NCI-H82 treated with DMSO at 0.1 percent for 48 hours (cell line): ENCODE results near the gene PLXDC2.
A peak's percentile ranks its signal among the peaks of the same experiment; 100 is the strongest.

Source experiments
- DNase-seq: peaks from one replicate; lab custom pipeline; 2025; ENCODE audit not compliant: unreplicated experiment; lab: John Stamatoyannopoulos, UW

The PLXDC2 gene

GRCh38 chr10:19853831-19854230 is 37.6 kb downstream of the PLXDC2 start:
- DNase-seq: no peak

DNA sequence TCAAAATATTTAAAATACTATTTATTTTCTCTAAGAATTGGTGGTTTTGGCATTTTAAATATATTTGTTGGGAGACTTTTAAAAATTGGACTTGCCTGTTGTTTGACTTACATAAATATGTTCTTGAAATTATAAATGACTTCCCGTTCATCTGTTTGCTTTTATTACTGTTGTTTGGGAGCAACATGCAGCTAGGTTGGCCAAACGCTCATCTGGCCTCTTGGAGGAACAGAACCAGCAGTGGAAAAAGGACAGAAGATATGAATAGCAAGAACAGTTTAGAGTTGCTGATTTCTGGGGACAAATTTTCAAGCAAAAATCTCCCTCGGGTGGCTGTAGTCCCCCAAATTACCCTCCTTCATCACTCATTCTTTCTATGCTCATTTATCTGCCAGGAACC is 41.6 kb downstream of the PLXDC2 start:
- DNase-seq: no peak

- no peak for DNase-seq
Observed at GRCh38 chr10:19860107-19860506, 43.9 kb downstream of the PLXDC2 start.

- DNase-seq: no peak
Observed at GRCh38 chr10:19862811-19863515, 46.7 kb downstream of the PLXDC2 start.

DNA sequence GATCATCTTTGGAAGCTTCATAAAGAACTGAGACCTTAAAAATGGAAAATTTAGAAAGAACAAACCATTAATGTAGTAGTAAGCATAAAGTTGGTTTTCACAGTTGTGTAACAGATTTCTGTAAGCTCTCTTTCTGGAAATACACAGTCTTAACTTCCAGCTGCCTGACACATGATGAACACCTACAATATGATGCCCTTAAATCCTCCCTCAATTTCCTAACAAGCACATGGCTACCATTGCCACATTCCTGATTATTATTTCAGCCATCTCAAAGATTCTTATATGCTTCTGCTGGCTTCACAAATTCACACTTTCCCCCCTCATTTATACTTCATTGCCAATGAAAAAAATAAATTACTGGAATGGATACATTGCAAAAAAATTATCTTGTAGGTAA is 49.4 kb downstream of the PLXDC2 start:
- no peak for DNase-seq

DNA sequence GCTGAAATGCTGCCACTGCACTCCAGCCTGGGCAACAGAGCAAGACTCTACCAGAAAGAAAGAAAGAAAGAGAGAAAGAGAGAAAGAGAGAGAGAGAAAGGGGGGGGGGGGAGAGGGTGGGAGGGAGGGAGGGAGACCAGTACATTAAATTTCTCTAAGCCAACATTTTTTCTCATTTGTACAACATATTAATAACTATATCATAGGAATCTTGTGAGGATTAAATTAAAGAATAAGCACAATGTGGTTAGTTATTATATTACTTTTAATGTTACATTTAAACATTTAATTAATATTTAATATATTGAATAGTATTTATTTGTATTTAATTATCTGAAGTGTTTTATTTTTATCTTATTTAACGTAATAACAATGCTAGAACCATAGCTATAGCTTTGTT is 53.1 kb downstream of the PLXDC2 start:
- no peak for DNase-seq

DNA sequence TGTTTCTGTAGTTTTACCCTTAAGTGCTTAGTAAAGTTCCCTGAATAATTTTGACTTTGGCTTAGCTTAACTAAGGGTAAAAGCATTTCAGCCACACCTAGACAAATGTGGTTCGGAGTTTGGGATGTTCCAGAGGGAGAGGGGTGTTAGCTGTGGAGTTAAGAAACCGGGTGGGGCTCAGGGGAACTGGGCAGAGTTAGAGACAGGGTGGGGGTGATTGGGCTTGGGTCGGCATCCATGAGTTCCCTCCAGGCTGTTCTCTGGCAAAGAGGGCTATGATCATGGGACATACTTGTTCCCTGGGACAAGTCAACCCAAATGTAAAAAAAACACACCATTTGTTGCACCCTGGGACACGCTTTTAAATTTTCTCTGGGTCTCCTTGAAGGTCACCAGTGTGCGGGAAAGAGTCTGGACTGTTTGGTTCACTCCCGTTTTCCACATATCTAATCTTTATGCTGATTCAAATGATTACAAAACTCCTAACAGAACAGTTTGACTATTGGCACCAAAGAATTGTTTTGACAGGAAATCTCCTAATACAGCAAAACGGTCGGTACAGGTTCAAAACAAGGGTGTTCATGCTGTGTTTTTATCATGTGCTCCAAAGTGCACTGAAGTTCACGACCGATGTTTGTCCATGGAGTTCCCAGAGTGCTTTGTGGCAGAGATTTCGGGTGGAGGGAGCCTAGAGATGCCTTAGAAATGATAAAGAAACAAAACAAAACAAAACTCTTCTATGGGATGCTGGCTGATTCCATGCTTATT is 56.5 kb downstream of the PLXDC2 start:
- DNase-seq: no peak

DNA sequence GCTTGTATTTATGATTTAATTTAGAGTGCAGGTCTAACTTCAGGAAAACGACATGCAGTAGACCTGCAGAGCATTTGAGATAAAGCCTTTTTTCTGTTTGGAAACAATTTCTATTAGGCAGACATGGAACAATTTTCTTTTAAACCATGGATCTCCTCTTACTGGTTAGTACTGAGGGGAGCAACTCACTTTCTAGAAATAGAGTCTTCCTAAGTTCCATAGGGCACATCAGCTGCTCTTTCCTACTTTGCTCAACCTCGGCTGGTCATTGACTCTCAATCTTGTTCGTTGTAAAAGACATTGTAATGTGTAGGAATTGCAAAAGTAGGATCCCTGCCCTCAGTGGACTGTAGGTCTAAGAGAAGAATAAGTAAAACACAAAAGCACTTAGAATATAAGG is 58.0 kb downstream of the PLXDC2 start:
- no peak for DNase-seq

- DNase-seq: no peak
Observed at GRCh38 chr10:19874791-19875190, 58.6 kb downstream of the PLXDC2 start.

GRCh38 chr10:19876570-19876969 is 60.3 kb downstream of the PLXDC2 start:
- DNase-seq: no peak

DNA sequence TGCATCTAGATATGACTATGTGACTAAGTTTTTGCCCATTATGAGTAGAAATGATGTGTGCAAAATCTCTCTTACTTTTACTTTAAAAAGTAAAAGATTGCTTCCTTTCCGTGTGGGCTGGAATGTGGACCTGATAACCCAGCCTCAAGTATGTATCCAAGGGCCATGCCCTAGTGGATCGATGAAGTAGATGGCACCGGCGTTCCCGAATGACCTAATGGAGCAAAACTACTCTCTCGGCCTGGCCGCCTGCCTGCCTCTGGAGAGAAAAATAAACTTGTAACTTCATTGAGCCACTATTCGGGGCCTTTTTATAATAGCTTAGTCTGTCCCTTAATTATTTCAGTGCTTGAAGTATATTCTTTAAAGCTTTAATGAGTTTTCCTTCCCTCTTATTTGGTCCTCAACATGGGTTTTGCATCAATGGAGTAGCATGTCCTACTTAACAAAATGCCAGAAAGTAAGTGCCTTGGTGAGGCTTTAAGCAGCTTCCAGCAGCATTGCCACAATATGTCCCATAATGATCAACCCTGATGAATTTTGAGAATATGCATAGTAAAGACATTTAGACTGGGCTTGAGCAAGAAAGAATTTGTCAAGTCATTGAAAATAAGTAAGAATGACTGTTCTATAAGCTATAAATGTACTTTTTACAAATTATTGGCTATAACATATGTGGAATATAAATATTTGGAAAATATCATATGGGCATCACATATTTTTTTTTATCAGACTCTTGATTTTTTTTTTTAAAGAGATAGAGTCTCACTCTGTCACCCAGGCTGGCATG is 61.4 kb downstream of the PLXDC2 start:
- DNase-seq: no peak

DNA sequence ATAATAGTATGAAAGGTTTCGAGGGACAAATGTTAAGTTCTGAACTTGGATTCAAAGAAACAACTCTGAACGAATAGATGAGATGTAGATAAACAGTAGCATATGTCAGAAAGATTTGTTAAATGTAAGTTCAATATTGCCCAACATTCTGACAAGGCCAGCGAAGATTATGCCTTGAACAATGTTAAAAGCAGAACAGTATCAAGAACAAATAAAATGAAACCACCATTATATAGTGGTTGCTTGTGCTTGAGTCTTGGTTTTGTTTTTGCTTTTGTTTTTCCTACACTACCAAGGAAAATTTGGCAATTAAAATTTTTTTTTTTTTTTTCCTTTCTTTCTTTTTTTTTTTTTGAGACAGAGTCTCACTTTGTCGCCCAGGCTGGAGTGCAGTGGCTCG is 66.4 kb downstream of the PLXDC2 start:
- no peak for DNase-seq

DNA sequence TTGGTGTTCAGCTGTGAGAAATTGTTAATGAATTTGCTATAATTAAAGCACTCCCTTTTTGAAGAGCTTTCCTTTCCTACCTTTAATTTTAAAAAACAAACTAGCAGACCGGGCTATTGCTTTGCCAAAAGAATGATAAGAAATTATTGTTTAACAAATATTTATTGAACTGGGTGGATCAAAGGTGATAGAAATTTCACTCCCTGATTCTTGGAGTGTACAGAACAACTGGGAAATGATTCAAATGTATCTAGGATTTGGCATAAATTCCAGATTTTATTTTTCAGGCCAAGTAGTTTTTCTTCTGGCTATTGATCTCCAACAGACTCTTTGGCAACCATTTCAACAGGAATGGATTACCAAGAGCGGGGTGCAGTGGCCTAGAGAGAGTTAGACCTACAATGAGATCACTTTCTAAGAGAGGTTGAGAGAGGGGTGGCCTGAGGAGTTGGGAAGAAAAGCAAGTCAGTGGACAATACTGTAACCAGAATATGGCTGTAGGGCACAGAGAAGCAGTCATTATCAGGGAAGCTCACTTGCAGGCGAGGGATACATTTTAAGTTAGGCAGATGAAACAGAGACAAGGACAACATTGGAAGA is 71.9 kb downstream of the PLXDC2 start:
- DNase-seq: no peak

DNA sequence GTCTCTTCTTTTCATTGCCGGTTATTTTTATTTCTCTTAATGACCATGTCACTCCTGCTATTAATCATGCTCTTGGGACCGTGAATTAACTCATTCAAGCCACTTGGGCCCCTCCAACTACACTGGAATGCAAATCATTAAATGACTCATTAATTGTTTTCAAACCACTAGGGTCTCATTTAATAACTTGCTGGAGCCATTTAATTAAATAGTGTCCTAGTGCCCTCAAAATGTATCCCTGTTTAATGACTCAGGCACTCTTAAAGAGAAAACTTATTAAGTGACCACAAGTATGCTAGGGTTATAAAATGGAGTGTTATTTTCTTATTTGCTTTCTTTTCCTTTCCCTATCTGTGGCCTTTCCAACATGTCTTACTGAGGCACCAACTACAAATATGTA is 73.0 kb downstream of the PLXDC2 start:
- DNase-seq: no peak

DNA sequence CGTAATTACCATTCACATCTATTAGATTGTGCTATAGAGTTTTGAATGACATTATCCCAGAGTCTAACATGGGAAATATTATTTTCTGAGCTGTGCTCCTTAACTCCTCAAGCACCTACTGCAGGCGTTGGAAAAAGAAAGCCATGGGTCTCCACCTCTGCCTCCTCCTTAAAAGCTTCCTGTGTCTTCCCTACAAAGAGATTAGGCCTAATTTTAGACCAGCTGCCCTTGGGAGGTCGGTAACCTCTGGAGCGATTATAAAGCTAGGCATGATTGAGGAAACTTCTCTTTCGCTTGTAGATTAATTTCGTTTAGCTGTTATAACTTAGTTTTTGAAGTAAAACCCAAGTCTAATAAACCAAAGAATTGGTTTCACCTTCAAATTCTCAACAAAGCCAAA is 75.2 kb downstream of the PLXDC2 start:
- DNase-seq: peak; percentile 13

GRCh38 chr10:19892270-19892669 is 76.0 kb downstream of the PLXDC2 start:
- no peak for DNase-seq

DNA sequence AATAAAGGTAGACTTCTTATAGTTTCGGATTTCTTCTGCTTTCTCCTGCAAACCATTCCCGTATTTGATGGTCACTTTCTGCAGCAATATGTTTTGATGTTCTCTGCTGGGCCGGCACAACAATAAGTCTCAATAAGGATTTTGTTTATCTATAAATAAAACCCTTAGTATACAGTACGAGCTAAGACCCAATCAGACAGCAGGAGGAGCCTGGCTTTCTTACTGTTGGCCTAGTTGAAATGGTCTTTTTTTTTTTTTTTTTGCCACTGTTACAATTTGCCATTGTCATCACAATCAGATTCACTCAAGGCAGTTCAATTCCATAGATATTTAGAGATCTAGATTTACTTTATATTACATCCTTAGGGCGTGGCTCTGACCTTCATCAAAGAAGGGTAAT is 76.4 kb downstream of the PLXDC2 start:
- DNase-seq: no peak

GRCh38 chr10:19895500-19895899 is 79.3 kb downstream of the PLXDC2 start:
- no peak for DNase-seq

DNA sequence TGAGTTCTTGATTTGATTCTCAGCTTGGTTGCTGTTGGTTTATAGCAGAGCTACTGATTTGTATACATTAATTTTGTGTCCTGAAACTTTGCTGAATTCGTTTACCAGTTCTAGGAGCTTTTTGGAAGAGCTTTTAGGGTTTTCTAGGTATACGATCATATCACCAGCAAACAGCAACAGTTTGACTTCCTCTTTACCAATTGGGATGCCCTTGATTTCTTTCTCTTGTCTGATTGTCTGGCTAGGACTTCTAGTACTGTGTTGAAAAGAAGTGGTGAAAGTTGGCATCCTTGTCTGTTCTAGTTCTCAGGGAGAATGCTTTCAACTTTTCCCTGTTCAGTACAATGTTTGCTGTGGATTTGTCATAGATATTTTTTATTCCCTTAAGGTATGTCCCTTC is 86.2 kb downstream of the PLXDC2 start:
- no peak for DNase-seq

- DNase-seq: no peak
Observed at GRCh38 chr10:19904202-19904661, 88.0 kb downstream of the PLXDC2 start.

DNA sequence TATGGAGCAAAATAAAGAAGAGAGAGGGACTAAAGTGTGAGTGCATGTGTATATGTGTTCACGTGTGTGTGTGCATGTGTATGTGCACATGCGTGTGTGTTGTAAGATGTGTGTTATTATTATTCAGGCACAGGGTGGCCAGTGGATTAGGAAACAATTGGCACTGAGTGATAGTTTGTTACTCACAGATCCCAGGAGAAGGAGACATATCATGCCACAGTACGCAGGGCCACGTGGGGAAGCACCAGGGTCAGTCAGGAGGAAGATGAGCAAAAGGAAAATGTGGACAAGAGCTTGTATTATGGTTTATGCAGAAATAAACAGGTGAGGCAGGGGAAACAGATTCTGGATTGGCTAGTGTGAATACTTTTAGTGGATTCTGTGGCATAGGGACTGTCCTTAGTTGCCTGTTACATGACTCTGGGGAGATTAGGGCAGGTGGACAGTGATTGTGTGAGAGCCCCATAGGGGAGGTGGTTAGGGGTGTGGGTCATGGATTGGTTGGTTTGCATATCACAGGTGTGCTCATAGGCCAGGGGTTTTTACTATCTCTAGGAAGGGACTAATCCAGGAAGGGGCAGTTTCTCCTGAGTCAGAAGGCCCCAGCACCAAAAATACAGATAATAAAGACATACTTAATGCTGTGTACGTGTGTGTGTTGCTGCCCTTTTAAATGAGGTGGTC is 90.0 kb downstream of the PLXDC2 start:
- DNase-seq: no peak
